Endodermal cell (in vitro differentiated cells): ENCODE data around the gene ZNF516. TPM values are rescaled to one million over a fixed set of nuclear protein-coding genes. Genes with fewer than 3 reads are reported as not detected.

Experiments
- DNase-seq: peaks from one replicate; pipeline ENCODE4 v3.0.0-alpha.2; 2017
- H3K27ac ChIP-seq: 2 replicates; pipeline ENCODE4 v1.5.1; 2013; ENCODE audit warnings: mild to moderate bottlenecking, low read depth, low read length, moderate library complexity
- H3K27me3 ChIP-seq: 2 replicates; pipeline ENCODE4 v1.6.1; 2013; ENCODE audit warnings: mild to moderate bottlenecking, low read length, moderate library complexity; ENCODE audit not compliant: insufficient read depth, control insufficient read depth, poor library complexity, severe bottlenecking
- H3K36me3 ChIP-seq: 2 replicates; pipeline ENCODE4 v1.7.0; 2013; ENCODE audit warnings: mild to moderate bottlenecking, low read length, moderate library complexity; ENCODE audit not compliant: control insufficient read depth, insufficient read depth
- H3K4me1 ChIP-seq: one replicate; pipeline ENCODE4 v1.7.0; 2013; ENCODE audit warnings: low read length; ENCODE audit not compliant: control insufficient read depth, insufficient read depth
- H3K4me3 ChIP-seq: 2 replicates; pipeline ENCODE4 v1.5.1; 2013; ENCODE audit warnings: mild to moderate bottlenecking, low read length, moderate library complexity
- H3K9ac ChIP-seq: 2 replicates; pipeline ENCODE4 v1.6.1; 2013; ENCODE audit warnings: mild to moderate bottlenecking, low read length, moderate library complexity; ENCODE audit not compliant: poor library complexity, severe bottlenecking; ENCODE audit errors: extremely low read depth
- H3K9me3 ChIP-seq: 2 replicates; pipeline ENCODE4 v1.6.1; 2013; ENCODE audit warnings: mild to moderate bottlenecking, low read length, moderate library complexity; ENCODE audit not compliant: control insufficient read depth
- H3K27ac Mint-ChIP-seq: 2 replicates; pipeline ENCODE4 v1.8.0; 2020; ENCODE audit warnings: mixed read lengths
- H3K27me3 Mint-ChIP-seq: 2 replicates; pipeline ENCODE4 v1.8.0; 2021; ENCODE audit warnings: mild to moderate bottlenecking, mixed read lengths; ENCODE audit not compliant: insufficient read depth
- H3K36me3 Mint-ChIP-seq: 2 replicates; pipeline ENCODE4 v1.8.0; 2020; ENCODE audit warnings: low read depth, mixed read lengths
- H3K4me1 Mint-ChIP-seq: 2 replicates; pipeline ENCODE4 v1.8.0; 2020; ENCODE audit warnings: mixed read lengths
- H3K4me3 Mint-ChIP-seq: 2 replicates; pipeline ENCODE4 v1.8.0; 2020; ENCODE audit warnings: mild to moderate bottlenecking, moderate library complexity, mixed read lengths
- H3K9me3 Mint-ChIP-seq: 2 replicates; pipeline ENCODE4 v1.8.0; 2020; ENCODE audit warnings: mild to moderate bottlenecking, mixed read lengths
- WGBS, 2 experiments: methylation state at CpG; one replicate each; pipeline versions ENCODE4 v1.1.5 to v1.1.7; 2013; ENCODE audit warnings: missing lambda C conversion rate in 2 of 2, mixed read lengths in 1 of 2; ENCODE audit not compliant: insufficient coverage in 1 of 2, insufficient read length in 1 of 2; 5-methylcytosine and 5-hydroxymethylcytosine counted together
- total RNA-seq, 2 donors: library from RNA; stranded (reverse); fragmentation: NEBNext Ultra II Directional in 1 of 2; extraction: Animal tissue kit (Norgen Biotek cat#: 25700) in 1 of 2; gene quantifications; 2 replicates in 1 of 2; 3 replicates in 1 of 2; pipeline ENCODE4 v1.2.1, GENCODE V29; 2021
- TF ChIP-seq, protein P1 (sequence below): fragments of 200-600 bp; sonication (generic); conservative IDR thresholded peaks from 2 replicates; pipeline ENCODE4 v1.5.0; 2021; ENCODE audit warnings: antibody characterized with exemption, mild to moderate bottlenecking

ZNF516 gene
- total RNA-seq, 2 donors from 2014 or later = 60.2 to 77.9 TPM

DNA sequence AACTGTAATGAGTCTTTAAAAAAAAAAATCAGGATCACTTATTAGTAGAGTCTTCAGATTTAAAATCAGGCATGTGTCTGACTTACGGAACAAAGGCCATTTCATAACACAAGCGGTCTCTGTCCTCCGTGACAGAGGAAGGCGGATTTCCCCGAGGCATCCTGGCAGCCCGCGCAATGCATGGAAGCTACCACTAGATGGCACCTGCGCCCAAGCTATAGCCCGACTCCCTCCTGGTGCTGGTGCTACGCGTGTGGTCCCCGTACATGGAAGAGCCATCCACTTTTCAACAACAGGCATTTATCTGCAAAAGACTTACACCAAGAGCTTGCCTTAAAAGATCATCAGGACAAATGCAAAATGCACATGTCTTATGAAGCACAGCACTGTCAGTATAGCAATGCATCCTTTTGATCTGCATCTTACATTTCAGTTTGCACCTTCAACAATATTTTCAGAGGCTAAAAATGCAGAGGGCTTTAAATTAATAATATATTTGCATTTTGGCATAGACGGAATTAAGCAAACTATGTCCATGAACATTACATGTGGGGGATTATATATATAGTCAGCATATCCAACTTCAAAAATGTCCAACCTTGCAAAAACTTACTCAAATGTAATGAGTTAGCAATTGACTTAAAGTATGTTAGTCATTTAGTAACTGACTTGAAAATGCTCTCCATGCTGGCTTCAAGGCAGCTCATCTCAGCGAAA, 96.0 kb downstream of the ZNF516 start:
- Histone ChIP-seq H3K4me3 (no peak overlapping the region), H3K9ac (no peak overlapping the region), H3K4me1 (no peaks in the 10 kb centered on the region), H3K27ac (peak overlapping the region; percentile 24), H3K9me3 (no peaks in the 10 kb centered on the region), H3K27me3 (no peaks in the 10 kb centered on the region), H3K36me3 (no peaks in the 10 kb centered on the region)
- H3K27me3 Mint-ChIP-seq = no peaks in the 10 kb centered on the region
- DNase-seq = peak; percentile 93
- H3K36me3 Mint-ChIP-seq = peaks cover 17% of the 10 kb centered on the region
- no peak overlapping the region for H3K4me3 Mint-ChIP-seq
- H3K27ac Mint-ChIP-seq = no peak overlapping the region
- 31 to 35% methylated on average over 5 to 13 of the region's 14 CpGs for WGBS, 2 experiments
- no peaks in the 10 kb centered on the region for H3K9me3 Mint-ChIP-seq
- TF ChIP-seq, protein P1, sequence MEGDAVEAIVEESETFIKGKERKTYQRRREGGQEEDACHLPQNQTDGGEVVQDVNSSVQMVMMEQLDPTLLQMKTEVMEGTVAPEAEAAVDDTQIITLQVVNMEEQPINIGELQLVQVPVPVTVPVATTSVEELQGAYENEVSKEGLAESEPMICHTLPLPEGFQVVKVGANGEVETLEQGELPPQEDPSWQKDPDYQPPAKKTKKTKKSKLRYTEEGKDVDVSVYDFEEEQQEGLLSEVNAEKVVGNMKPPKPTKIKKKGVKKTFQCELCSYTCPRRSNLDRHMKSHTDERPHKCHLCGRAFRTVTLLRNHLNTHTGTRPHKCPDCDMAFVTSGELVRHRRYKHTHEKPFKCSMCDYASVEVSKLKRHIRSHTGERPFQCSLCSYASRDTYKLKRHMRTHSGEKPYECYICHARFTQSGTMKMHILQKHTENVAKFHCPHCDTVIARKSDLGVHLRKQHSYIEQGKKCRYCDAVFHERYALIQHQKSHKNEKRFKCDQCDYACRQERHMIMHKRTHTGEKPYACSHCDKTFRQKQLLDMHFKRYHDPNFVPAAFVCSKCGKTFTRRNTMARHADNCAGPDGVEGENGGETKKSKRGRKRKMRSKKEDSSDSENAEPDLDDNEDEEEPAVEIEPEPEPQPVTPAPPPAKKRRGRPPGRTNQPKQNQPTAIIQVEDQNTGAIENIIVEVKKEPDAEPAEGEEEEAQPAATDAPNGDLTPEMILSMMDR = peak; percentile 97
- H3K4me1 Mint-ChIP-seq = peaks cover 6% of the 10 kb centered on the region

GRCh38 chr18:76398295-76398694, 96.7 kb downstream of the ZNF516 start:
- Mint-ChIP-seq H3K27ac (no peak overlapping the region), H3K27me3 (no peaks in the 10 kb centered on the region), H3K36me3 (peaks cover 16% of the 10 kb centered on the region), H3K9me3 (no peaks in the 10 kb centered on the region), H3K4me1 (peaks cover 6% of the 10 kb centered on the region), H3K4me3 (no peak overlapping the region)
- DNase-seq = no peak
- 93 to 95% methylated on average over 7 of the region's 7 CpGs for WGBS, 2 experiments
- no peaks in the 10 kb centered on the region for H3K36me3 ChIP-seq
- TF ChIP-seq, protein P1 = no peak
- H3K9ac ChIP-seq = no peak overlapping the region
- no peaks in the 10 kb centered on the region for H3K27me3 ChIP-seq
- H3K4me3 ChIP-seq = no peak overlapping the region
- peak overlapping the region; percentile 24 for H3K27ac ChIP-seq
- no peaks in the 10 kb centered on the region for H3K9me3 ChIP-seq
- H3K4me1 ChIP-seq = no peaks in the 10 kb centered on the region

GRCh38 chr18:76397631-76398030, 97.4 kb downstream of the ZNF516 start:
- no peaks in the 10 kb centered on the region for H3K27me3 Mint-ChIP-seq
- no peak overlapping the region for H3K27ac Mint-ChIP-seq
- no peaks in the 10 kb centered on the region for H3K4me1 ChIP-seq
- H3K4me1 Mint-ChIP-seq = peaks cover 6% of the 10 kb centered on the region
- 94 to 98% methylated on average over 4 to 5 of the region's 5 CpGs for WGBS, 2 experiments
- H3K9me3 ChIP-seq = no peaks in the 10 kb centered on the region
- H3K27me3 ChIP-seq = no peaks in the 10 kb centered on the region
- no peaks in the 10 kb centered on the region for H3K9me3 Mint-ChIP-seq
- no peaks in the 10 kb centered on the region for H3K36me3 ChIP-seq
- no peak overlapping the region for H3K9ac ChIP-seq
- DNase-seq = no peak
- TF ChIP-seq, protein P1 = no peak
- no peak overlapping the region for H3K27ac ChIP-seq
- peaks cover 16% of the 10 kb centered on the region for H3K36me3 Mint-ChIP-seq
- H3K4me3 Mint-ChIP-seq = no peak overlapping the region
- no peak overlapping the region for H3K4me3 ChIP-seq
